Measurements from ENCODE around the gene UBAP1.

DNA sequence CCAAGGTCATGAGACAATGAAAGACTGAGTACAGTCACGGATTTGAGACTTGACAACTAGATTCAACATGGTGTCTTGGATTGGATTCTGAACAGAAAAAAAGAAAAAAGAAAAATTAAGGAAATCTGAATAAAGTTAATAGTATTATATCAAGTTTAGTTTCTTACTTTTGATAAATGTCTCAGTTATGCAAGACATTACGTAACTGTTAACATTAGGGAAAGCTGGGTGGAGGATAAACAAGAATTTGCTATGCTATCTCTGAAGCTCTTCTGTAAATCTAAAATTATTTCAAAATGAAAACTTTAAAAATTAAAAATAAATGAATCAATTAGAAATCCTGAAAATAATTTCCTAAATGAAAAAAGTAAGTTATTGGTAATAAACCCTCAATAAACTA lies 38.0 kb upstream of the UBAP1 start:
- TF ChIP-seq, protein P1, sequence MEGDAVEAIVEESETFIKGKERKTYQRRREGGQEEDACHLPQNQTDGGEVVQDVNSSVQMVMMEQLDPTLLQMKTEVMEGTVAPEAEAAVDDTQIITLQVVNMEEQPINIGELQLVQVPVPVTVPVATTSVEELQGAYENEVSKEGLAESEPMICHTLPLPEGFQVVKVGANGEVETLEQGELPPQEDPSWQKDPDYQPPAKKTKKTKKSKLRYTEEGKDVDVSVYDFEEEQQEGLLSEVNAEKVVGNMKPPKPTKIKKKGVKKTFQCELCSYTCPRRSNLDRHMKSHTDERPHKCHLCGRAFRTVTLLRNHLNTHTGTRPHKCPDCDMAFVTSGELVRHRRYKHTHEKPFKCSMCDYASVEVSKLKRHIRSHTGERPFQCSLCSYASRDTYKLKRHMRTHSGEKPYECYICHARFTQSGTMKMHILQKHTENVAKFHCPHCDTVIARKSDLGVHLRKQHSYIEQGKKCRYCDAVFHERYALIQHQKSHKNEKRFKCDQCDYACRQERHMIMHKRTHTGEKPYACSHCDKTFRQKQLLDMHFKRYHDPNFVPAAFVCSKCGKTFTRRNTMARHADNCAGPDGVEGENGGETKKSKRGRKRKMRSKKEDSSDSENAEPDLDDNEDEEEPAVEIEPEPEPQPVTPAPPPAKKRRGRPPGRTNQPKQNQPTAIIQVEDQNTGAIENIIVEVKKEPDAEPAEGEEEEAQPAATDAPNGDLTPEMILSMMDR (tag by site-specific recombination; IDR thresholded peaks at IDR 0.05): no peak
- TF ChIP-seq OSR2 (tag by site-specific recombination; IDR thresholded peaks at IDR 0.05) (no peak), BCL11A (tag by site-specific recombination; IDR thresholded peaks at IDR 0.05; ENCODE audit: low read depth) (no peak), ZNF350 (tag by site-specific recombination; IDR thresholded peaks at IDR 0.05) (no peak)

Measured in HEK293 (cell line).